Karpas-422 (cell line): Measurements from ENCODE around the gene SLC12A5. TPM values are rescaled to one million over a fixed set of nuclear protein-coding genes. Genes with fewer than 3 reads are reported as not detected.
"Not testable (repeated sequence)": the region's sequence is repeated elsewhere in the genome, so short reads cannot be mapped to it uniquely, and the experiment has no call there.

ENCODE experiments used
- DNase-seq: peaks from one replicate; pipeline ENCODE4 v3.0.0-alpha.2; 2015
- H2AFZ ChIP-seq: fragments of 200-600 bp; sonication (generic); 2 replicates; pipeline ENCODE4 v1.6.1; 2014; ENCODE audit warnings: antibody characterized with exemption, low read length, mixed read lengths
- H3K27ac ChIP-seq: fragments of 200-600 bp; sonication (generic); 2 replicates; pipeline ENCODE4 v1.5.1; 2014; ENCODE audit warnings: mild to moderate bottlenecking, low read length, moderate library complexity
- H3K27me3 ChIP-seq: fragments of 200-600 bp; sonication (generic); 2 replicates; pipeline ENCODE4 v1.6.1; 2014; ENCODE audit warnings: low read length, mixed read lengths
- H3K36me3 ChIP-seq: fragments of 200-600 bp; sonication (generic); 2 replicates; pipeline ENCODE4 v1.6.1; 2014; ENCODE audit warnings: low read length, mixed read lengths; ENCODE audit not compliant: insufficient read depth
- H3K4me1 ChIP-seq: fragments of 200-600 bp; sonication (generic); 2 replicates; pipeline ENCODE4 v1.6.1; 2014; ENCODE audit warnings: mild to moderate bottlenecking, low read length, mixed read lengths
- H3K4me2 ChIP-seq: fragments of 200-600 bp; sonication (generic); 2 replicates; pipeline ENCODE4 v1.6.1; 2014; ENCODE audit warnings: low read length, low read depth, mild to moderate bottlenecking; ENCODE audit not compliant: poor library complexity, severe bottlenecking
- H3K4me3 ChIP-seq: fragments of 200-600 bp; sonication (generic); 2 replicates; pipeline ENCODE4 v1.5.1; 2014; ENCODE audit warnings: mild to moderate bottlenecking, antibody characterized with exemption, low read length, mixed read lengths
- H3K79me2 ChIP-seq: fragments of 200-600 bp; sonication (generic); 2 replicates; pipeline ENCODE4 v1.6.1; 2014; ENCODE audit warnings: mild to moderate bottlenecking, low read length, mixed read lengths
- H3K9ac ChIP-seq: fragments of 200-600 bp; sonication (generic); 2 replicates; pipeline ENCODE4 v1.6.0; 2014; ENCODE audit warnings: low read length
- H3K9me2 ChIP-seq: fragments of 200-600 bp; sonication (generic), shearing (Covaris generic); replicated peaks from 2 replicates; pipeline ENCODE4 v1.6.0; 2014; ENCODE audit warnings: mild to moderate bottlenecking, low read length, moderate library complexity; ENCODE audit not compliant: insufficient read depth
- H3K9me3 ChIP-seq: fragments of 300-700, 200-600 bp; sonication (generic); 2 replicates; pipeline ENCODE4 v1.6.1; 2014; ENCODE audit warnings: low read length, mixed read lengths
- H4K20me1 ChIP-seq: fragments of 200-600 bp; sonication (generic); 2 replicates; pipeline ENCODE4 v1.6.1; 2014; ENCODE audit warnings: mild to moderate bottlenecking, antibody characterized with exemption, low read length, low read depth; ENCODE audit not compliant: insufficient read depth
- total RNA-seq: library from RNA; depleted of rRNA; stranded (reverse); fragments of >200 nt; shearing (Covaris generic); gene quantifications from 2 replicates; pipeline ENCODE4 v1.2.3, GENCODE V29; 2014; ENCODE audit warnings: low replicate concordance

The SLC12A5 gene
- total RNA-seq, 1 experiment from 2014 or later = not detected

DNA sequence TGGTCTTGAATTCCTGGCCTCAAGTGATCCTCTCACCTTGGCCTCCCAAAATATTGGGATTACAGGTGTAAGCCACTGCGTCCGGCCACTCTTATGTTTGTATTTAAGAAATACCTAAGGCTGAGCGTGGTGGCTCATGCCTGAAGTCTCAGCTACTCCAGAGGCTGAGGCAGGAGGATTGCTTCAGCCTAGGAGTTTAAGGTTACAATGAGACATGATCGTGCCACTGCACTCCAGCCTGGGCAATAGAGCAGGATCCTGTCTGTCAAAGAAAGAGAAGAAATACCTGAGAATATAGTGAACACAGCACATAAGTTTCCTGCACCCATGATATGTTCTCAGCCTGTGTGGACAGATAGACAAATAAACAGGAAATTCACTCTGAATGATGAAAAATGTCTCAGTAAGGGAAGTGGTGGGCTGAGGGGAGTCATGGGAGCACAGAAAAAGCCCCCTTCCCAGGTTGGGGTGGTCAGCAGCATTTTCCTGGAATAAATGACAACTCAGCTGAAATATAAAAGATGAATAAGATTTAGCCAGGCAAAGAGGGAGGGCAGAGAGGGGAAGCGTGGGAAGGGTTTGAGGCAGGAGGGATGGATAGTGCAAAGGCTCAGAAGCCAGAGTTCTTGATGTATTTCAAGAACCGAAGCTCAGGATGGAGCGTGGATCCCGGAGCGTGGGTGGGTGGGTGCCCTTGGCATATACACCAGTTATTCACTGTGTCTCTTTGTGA is 34.1 kb upstream of the SLC12A5 start:
- H3K79me2 ChIP-seq = no peaks in the 10 kb centered on the region
- no peak overlapping the region for H2AFZ ChIP-seq
- no peaks in the 10 kb centered on the region for H3K36me3 ChIP-seq
- H3K4me3 ChIP-seq = no peak overlapping the region
- no peaks in the 10 kb centered on the region for H3K9me3 ChIP-seq
- H3K4me2 ChIP-seq = no peak overlapping the region
- no peak overlapping the region for H3K27ac ChIP-seq
- no peak for DNase-seq
- H3K4me1 ChIP-seq = peaks cover 3% of the 10 kb centered on the region; the same call in 1 of the 2 replicates
- no peaks in the 10 kb centered on the region for H3K27me3 ChIP-seq
- no peaks in the 10 kb centered on the region for H4K20me1 ChIP-seq
- no peaks in the 10 kb centered on the region for H3K9me2 ChIP-seq
- H3K9ac ChIP-seq = no peak overlapping the region

DNA sequence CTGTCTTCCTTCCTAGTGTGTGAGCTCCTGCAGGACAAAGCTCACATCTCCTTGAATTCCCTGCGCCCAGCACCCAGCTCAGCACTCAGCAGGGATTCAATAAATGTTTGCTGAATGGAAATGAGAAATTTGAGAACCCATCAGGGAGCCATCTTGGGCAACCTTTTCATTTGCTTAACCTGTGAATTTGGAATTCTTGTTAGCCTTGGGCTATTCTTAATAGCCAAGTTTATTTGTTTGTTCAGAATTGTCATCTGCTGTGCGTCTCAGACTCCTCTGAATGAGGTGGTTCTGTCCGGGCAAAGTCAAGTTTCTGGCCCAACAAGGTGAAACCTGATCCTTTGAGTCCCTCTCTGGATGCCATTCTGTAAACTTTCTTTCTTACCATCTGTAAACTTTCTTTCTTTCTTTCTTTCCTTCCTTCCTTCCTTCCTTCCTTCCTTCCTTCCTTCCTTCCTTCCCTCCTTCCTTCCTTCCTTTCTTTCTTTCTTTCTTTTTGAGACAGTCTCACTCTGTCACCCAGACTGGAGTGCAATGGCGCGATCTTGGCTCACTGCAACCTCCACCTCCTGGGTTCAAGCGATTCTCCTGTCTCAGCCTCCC is 33.4 kb upstream of the SLC12A5 start:
- not testable (repeated sequence) for H3K27me3 ChIP-seq, H3K36me3 ChIP-seq, H3K4me3 ChIP-seq, DNase-seq, H2AFZ ChIP-seq, H3K9me3 ChIP-seq, H3K79me2 ChIP-seq, H3K9ac ChIP-seq, H4K20me1 ChIP-seq, H3K4me1 ChIP-seq, H3K4me2 ChIP-seq, H3K27ac ChIP-seq, H3K9me2 ChIP-seq

DNA sequence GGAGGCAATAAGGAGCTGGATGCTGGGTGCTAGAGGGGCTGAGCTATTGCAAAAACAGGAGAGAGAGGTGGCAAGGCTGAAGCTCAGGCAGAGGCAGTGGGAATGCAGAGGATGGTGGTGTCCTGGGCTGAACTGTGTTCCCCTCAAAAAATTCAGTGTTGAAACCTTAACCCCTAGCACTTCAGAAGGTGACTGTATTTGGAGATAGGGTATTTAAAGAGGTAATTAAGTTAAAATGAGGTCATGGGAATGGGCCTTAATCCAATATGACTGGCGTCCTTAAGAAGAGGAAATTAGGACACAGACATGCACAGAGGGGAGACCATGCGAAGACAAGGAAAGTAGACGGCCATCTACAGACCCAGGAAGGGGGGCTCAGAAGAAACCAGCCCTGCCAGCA is 31.8 kb upstream of the SLC12A5 start:
- Histone ChIP-seq H3K79me2 (no peaks in the 10 kb centered on the region), H3K4me3 (no peak overlapping the region), H4K20me1 (no peaks in the 10 kb centered on the region), H3K9me2 (no peaks in the 10 kb centered on the region), H3K4me1 (no peaks in the 10 kb centered on the region), H3K27me3 (no peaks in the 10 kb centered on the region), H3K4me2 (no peak overlapping the region), H2AFZ (no peak overlapping the region), H3K27ac (no peak overlapping the region), H3K9ac (no peak overlapping the region), H3K9me3 (no peaks in the 10 kb centered on the region), H3K36me3 (no peaks in the 10 kb centered on the region)
- DNase-seq = no peak

DNA sequence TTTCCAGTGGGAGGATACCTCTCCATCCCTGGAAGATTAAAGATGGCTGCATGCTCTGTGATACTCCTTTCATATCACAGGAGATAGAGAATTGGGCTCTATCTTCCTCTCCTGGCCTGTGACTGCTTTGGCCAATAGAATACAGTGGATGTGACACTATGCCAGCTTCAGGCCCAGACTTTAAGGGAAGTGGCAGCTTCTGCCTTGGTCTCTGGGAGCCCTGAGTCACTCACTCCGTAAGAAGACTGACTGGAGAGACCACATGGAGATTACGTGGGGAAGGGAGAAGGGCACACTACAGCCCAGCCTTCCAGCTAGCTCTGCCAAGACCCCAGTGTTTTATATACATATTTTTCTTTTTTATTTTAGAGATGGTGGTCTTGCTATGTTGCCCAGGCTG is 30.7 kb upstream of the SLC12A5 start:
- Histone ChIP-seq H3K27me3 (no peaks in the 10 kb centered on the region), H2AFZ (no peak overlapping the region), H3K27ac (no peak overlapping the region), H3K4me3 (no peak overlapping the region), H3K9me3 (no peaks in the 10 kb centered on the region), H4K20me1 (no peaks in the 10 kb centered on the region), H3K36me3 (no peaks in the 10 kb centered on the region), H3K79me2 (no peaks in the 10 kb centered on the region), H3K4me2 (no peak overlapping the region), H3K9ac (no peak overlapping the region), H3K9me2 (no peaks in the 10 kb centered on the region), H3K4me1 (no peaks in the 10 kb centered on the region)
- DNase-seq = no peak

DNA sequence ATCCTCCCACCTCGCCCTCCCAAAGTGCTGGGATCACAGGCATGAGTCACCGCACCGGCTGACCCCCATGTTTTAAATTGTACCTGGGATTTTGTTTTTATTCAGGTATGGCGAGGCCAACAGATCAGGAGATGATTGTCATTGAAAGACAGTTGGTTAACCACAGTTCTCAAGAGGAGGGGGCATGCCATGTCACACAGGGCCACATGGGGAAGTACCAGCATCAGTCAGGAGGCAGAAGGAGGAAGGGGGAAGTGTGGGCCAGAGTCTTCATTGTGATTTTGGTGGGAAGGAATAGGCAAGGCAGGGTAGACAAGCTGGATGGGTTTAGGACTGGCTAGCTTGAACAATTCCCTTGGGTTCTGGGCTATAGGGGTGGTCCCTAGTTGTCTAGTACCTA is 30.3 kb upstream of the SLC12A5 start:
- Histone ChIP-seq H3K4me3 (no peak overlapping the region), H3K27me3 (no peaks in the 10 kb centered on the region), H3K9me3 (no peaks in the 10 kb centered on the region), H2AFZ (no peak overlapping the region), H3K4me2 (no peak overlapping the region), H3K9ac (no peak overlapping the region), H3K9me2 (no peaks in the 10 kb centered on the region), H3K36me3 (no peaks in the 10 kb centered on the region), H3K79me2 (no peaks in the 10 kb centered on the region), H4K20me1 (no peaks in the 10 kb centered on the region), H3K27ac (no peak overlapping the region), H3K4me1 (no peaks in the 10 kb centered on the region)
- DNase-seq = no peak

DNA sequence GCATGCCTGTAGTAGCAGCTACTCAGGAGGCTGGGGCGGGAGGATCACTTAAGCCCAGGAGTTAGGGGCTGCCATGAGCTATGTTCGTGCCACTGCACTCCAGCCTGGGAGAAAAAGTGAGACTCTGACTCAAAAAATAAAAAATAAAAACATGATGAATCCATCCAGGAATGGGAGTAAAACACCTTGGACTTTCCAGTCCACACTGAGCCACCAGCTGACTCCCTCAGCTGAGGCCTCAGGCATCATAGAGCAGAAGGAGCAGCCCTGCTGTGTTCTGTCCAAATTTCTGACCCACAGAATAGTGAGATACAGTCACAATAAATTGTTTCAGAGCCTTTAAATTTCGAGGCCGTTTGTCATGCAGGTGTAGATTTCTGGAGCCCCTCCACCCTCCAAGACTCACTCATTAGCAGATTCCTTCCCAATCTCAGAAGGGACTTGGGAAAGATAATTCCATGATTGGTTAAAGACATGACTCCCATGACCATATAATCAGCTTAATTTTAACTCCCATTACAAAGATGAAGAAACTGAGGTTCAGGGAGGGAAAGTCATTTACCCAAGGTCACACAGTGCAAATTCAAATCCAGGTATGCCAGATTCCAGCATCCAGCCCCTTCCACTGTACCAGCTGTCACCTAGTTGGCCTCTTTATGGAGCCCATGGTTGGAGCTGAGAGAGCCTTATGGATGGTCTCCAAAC is 29.3 kb upstream of the SLC12A5 start:
- no peaks in the 10 kb centered on the region for H3K27me3 ChIP-seq
- no peak overlapping the region for H3K9ac ChIP-seq
- no peaks in the 10 kb centered on the region for H3K9me2 ChIP-seq
- no peaks in the 10 kb centered on the region for H3K9me3 ChIP-seq
- peaks cover 2% of the 10 kb centered on the region; the same call in 1 of the 2 replicates for H3K4me1 ChIP-seq
- no peaks in the 10 kb centered on the region for H3K79me2 ChIP-seq
- H3K27ac ChIP-seq = no peak overlapping the region
- H3K36me3 ChIP-seq = no peaks in the 10 kb centered on the region
- no peak overlapping the region for H3K4me3 ChIP-seq
- H3K4me2 ChIP-seq = no peak overlapping the region
- H2AFZ ChIP-seq = no peak overlapping the region
- DNase-seq = no peak
- no peaks in the 10 kb centered on the region for H4K20me1 ChIP-seq

DNA sequence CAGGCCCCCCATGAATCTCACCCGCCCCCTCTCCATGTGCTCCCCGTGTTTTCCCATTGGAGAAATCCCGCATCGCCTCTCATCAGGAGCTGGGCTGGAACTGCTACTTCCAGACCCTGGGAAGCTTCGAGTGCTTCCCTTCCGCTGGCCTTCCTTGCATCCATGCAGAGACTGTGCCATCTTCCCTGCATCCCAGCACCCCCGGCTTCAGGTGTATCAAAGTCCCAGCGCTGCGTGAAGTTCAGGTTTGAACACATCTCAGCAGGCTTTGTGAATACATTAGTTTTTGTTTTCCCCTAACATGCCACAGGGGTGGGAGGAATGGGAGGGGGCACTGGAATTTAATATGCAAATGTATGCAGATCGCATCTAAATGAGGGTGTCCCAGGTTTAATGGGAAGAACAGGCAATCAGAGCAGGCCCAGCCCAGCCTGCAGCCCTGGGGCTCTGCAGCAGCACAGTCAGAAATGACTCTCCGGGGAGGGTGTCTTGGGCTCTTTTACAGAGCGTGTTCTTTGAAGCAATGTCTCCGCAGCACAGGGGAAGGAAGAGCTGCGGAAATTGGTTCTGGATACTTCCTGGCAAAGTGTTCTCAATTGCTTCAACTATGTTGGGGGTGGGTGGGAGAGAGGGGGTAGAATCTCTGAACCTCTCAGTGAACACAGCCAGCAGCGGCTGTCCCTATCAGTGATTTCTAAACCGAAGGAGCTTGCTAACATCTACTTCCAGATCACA is 28.6 kb upstream of the SLC12A5 start:
- H3K9me2 ChIP-seq = no peaks in the 10 kb centered on the region
- H3K9ac ChIP-seq = no peak overlapping the region
- H3K4me1 ChIP-seq = peaks cover 5% of the 10 kb centered on the region; the same call in 1 of the 2 replicates
- no peaks in the 10 kb centered on the region for H3K27me3 ChIP-seq
- DNase-seq = no peak
- H3K9me3 ChIP-seq = no peaks in the 10 kb centered on the region
- no peak overlapping the region for H3K4me3 ChIP-seq
- H2AFZ ChIP-seq = no peak overlapping the region
- no peaks in the 10 kb centered on the region for H4K20me1 ChIP-seq
- no peak overlapping the region for H3K4me2 ChIP-seq
- no peaks in the 10 kb centered on the region for H3K79me2 ChIP-seq
- no peak overlapping the region for H3K27ac ChIP-seq
- H3K36me3 ChIP-seq = no peaks in the 10 kb centered on the region

DNA sequence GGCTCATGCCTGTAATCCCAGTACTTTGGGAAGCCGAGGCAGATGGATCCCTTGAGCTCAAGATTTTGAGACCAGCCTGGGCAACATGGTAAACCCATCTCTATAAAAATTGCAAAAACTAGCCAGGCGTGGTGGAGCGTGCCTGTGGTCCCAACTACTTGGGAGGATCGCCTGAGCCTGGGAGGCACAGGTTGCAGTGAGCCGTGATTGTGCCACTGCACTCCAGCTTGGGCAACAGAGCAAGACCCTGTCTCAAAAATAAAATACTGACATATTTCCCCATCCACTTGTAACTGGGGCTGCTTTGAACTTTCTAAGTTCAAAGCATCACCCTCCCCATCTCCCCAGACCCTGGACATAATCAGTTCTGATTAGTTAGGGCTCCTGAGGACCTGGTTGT is 27.5 kb upstream of the SLC12A5 start:
- H4K20me1 ChIP-seq = no peaks in the 10 kb centered on the region
- H3K4me3 ChIP-seq = no peak overlapping the region
- peaks cover 5% of the 10 kb centered on the region; the same call in 1 of the 2 replicates for H3K4me1 ChIP-seq

More for the DNA sequence above, 27.5 kb upstream of the SLC12A5 start:
- H2AFZ ChIP-seq = no peak overlapping the region
- no peaks in the 10 kb centered on the region for H3K9me3 ChIP-seq
- H3K9me2 ChIP-seq = no peaks in the 10 kb centered on the region
- no peak overlapping the region for H3K27ac ChIP-seq
- no peaks in the 10 kb centered on the region for H3K36me3 ChIP-seq
- no peak overlapping the region for H3K4me2 ChIP-seq
- no peaks in the 10 kb centered on the region for H3K27me3 ChIP-seq
- DNase-seq = no peak
- H3K9ac ChIP-seq = no peak overlapping the region
- no peaks in the 10 kb centered on the region for H3K79me2 ChIP-seq
